ENCODE data around the gene ABCA7.
"Not testable (repeated sequence)": the region's sequence is repeated elsewhere in the genome, so short reads cannot be mapped to it uniquely, and the experiment has no call there.

Gene ABCA7

GRCh38 chr19:1020868-1021425 lies 19.0 kb upstream of the ABCA7 start, which contains the start of gene TMEM259:
TMEM259 (minus strand) TSS chr19:1021123; CDS start chr19:1020996, 127 bp downstream.
- H3K79me2 ChIP-seq (ENCODE audit: insufficient read depth, low read length), result peaks cover 48% of the 10 kb centered on the region
- H3K9ac ChIP-seq (ENCODE audit: low read length), result peak within 1 kb of the TSS; percentile 91
- H2AFZ ChIP-seq (ENCODE audit: low read depth, low read length, severe bottlenecking), result no peak within 1 kb of the TSS
- H4K20me1 ChIP-seq (ENCODE audit: low read depth, low read length), result 0 out of 2 replicates have a peak, but pooled peaks cover 5% of the 10 kb centered on the region
- TF ChIP-seq EZH2phosphoT487 (conservative IDR thresholded peaks at IDR 0.05; ENCODE audit: low read length), result no peak
- no peak for TF ChIP-seq CTCF (IDR thresholded peaks at IDR 0.05; ENCODE audit: insufficient read depth, low read length, poor library complexity, severe bottlenecking)
- no peaks in the 10 kb centered on the region for H3K27me3 ChIP-seq (ENCODE audit: low read length)
- no peaks in the 10 kb centered on the region for H3K36me3 ChIP-seq (ENCODE audit: low read length)
- peak within 1 kb of the TSS; percentile 89 for H3K4me3 ChIP-seq (ENCODE audit: insufficient read depth, low read length, poor library complexity, severe bottlenecking)
- peak within 1 kb of the TSS; percentile 61 for H3K27ac ChIP-seq (ENCODE audit: low read depth, low read length)
- H3K9me2 ChIP-seq (replicated peaks; ENCODE audit: insufficient read depth, low read length), result no peaks in the 10 kb centered on the region
- H3K9me3 ChIP-seq (ENCODE audit: insufficient read depth, low read length), result no peaks in the 10 kb centered on the region
- H3K4me2 ChIP-seq (ENCODE audit: low read depth, low read length, poor library complexity, severe bottlenecking), result peak within 1 kb of the TSS; percentile 86
- peaks cover 9% of the 10 kb centered on the region for H3F3A ChIP-seq (ENCODE audit: insufficient read depth)

- not testable (repeated sequence) for H3K4me2 ChIP-seq (ENCODE audit: low read depth, low read length, poor library complexity, severe bottlenecking); H4K20me1 ChIP-seq (ENCODE audit: low read depth, low read length); H3K9me2 ChIP-seq (replicated peaks; ENCODE audit: insufficient read depth, low read length); H3K4me3 ChIP-seq (ENCODE audit: insufficient read depth, low read length, poor library complexity, severe bottlenecking); H3K9ac ChIP-seq (ENCODE audit: low read length); H3K36me3 ChIP-seq (ENCODE audit: low read length); H3K9me3 ChIP-seq (ENCODE audit: insufficient read depth, low read length); H3K27ac ChIP-seq (ENCODE audit: low read depth, low read length); H3K27me3 ChIP-seq (ENCODE audit: low read length); H2AFZ ChIP-seq (ENCODE audit: low read depth, low read length, severe bottlenecking)
- peaks cover 42% of the 10 kb centered on the region for H3K79me2 ChIP-seq (ENCODE audit: insufficient read depth, low read length)
- peaks cover 19% of the 10 kb centered on the region for H3F3A ChIP-seq (ENCODE audit: insufficient read depth)
Observed at GRCh38 chr19:1023883-1024188, 16.1 kb upstream of the ABCA7 start.

GRCh38 chr19:1025080-1025479 lies 14.8 kb upstream of the ABCA7 start:
- not testable (repeated sequence) for H3K27me3 ChIP-seq (ENCODE audit: low read length); H3K27ac ChIP-seq (ENCODE audit: low read depth, low read length); H3K4me2 ChIP-seq (ENCODE audit: low read depth, low read length, poor library complexity, severe bottlenecking); H3K9ac ChIP-seq (ENCODE audit: low read length); H3K9me3 ChIP-seq (ENCODE audit: insufficient read depth, low read length); H3K9me2 ChIP-seq (replicated peaks; ENCODE audit: insufficient read depth, low read length); H3K4me3 ChIP-seq (ENCODE audit: insufficient read depth, low read length, poor library complexity, severe bottlenecking); H3K36me3 ChIP-seq (ENCODE audit: low read length); H2AFZ ChIP-seq (ENCODE audit: low read depth, low read length, severe bottlenecking); H4K20me1 ChIP-seq (ENCODE audit: low read depth, low read length)
- H3F3A ChIP-seq (ENCODE audit: insufficient read depth), result peaks cover 19% of the 10 kb centered on the region
- H3K79me2 ChIP-seq (ENCODE audit: insufficient read depth, low read length), result peaks cover 42% of the 10 kb centered on the region

- H3K36me3 ChIP-seq (ENCODE audit: low read length), result no peaks in the 10 kb centered on the region
- H3K79me2 ChIP-seq (ENCODE audit: insufficient read depth, low read length), result peaks cover 42% of the 10 kb centered on the region
- H3K9ac ChIP-seq (ENCODE audit: low read length), result peak within 1 kb of the TSS; percentile 95
- peak within 1 kb of the TSS; percentile 96 for H2AFZ ChIP-seq (ENCODE audit: low read depth, low read length, severe bottlenecking)
- no peaks in the 10 kb centered on the region for H3K9me2 ChIP-seq (replicated peaks; ENCODE audit: insufficient read depth, low read length)
- peaks cover 19% of the 10 kb centered on the region for H3F3A ChIP-seq (ENCODE audit: insufficient read depth)
- H3K4me3 ChIP-seq (ENCODE audit: insufficient read depth, low read length, poor library complexity, severe bottlenecking), result peak within 1 kb of the TSS; percentile 74
- H3K9me3 ChIP-seq (ENCODE audit: insufficient read depth, low read length), result no peaks in the 10 kb centered on the region
- no peaks in the 10 kb centered on the region for H3K27me3 ChIP-seq (ENCODE audit: low read length)
- TF ChIP-seq EZH2phosphoT487 (conservative IDR thresholded peaks at IDR 0.05; ENCODE audit: low read length), result no peak
- TF ChIP-seq CTCF (IDR thresholded peaks at IDR 0.05; ENCODE audit: insufficient read depth, low read length, poor library complexity, severe bottlenecking), result no peak
- peak within 1 kb of the TSS; percentile 86 for H3K27ac ChIP-seq (ENCODE audit: low read depth, low read length)
- H4K20me1 ChIP-seq (ENCODE audit: low read depth, low read length), result no peaks in the 10 kb centered on the region
- peak within 1 kb of the TSS; percentile 92 for H3K4me2 ChIP-seq (ENCODE audit: low read depth, low read length, poor library complexity, severe bottlenecking)
Observed at GRCh38 chr19:1025960-1026782, 13.7 kb upstream of the ABCA7 start, which contains the start of gene CNN2. CNN2 (plus strand) TSS chr19:1026608; CDS start chr19:1026662, 54 bp downstream.

Measured in SU-DHL-6 (cell line).